Retinal pigment epithelial cell (primary cell): ENCODE data around the gene NT5M.

Source experiments
- DNase-seq: peaks from one replicate; pipeline ENCODE4 v3.0.0-alpha.2; 2010; ENCODE audit warnings: low read depth
- H3K4me3 ChIP-seq: 2 replicates; pipeline ENCODE4 v1.5.1; 2011; ENCODE audit warnings: mild to moderate bottlenecking, low read length, control low read depth, moderate library complexity
- CTCF ChIP-seq: conservative IDR thresholded peaks from 2 replicates; pipeline ENCODE4 v1.5.1; 2011; ENCODE audit warnings: low read depth, low read length, control low read depth, inconsistent platforms

The NT5M gene

GRCh38 chr17:17358060-17358751, 55.0 kb downstream of the NT5M start:
- DNase-seq: no peak
- no peak overlapping the region for H3K4me3 ChIP-seq
- TF ChIP-seq CTCF: no peak

- H3K4me3 ChIP-seq: no peak overlapping the region
- TF ChIP-seq CTCF: no peak
- DNase-seq: no peak
Measured at GRCh38 chr17:17358866-17359265, 55.7 kb downstream of the NT5M start.

GRCh38 chr17:17359271-17359670, 56.1 kb downstream of the NT5M start:
- TF ChIP-seq CTCF: no peak
- DNase-seq: no peak
- H3K4me3 ChIP-seq: no peak overlapping the region

- no peak for DNase-seq
- TF ChIP-seq CTCF: no peak
- no peak overlapping the region for H3K4me3 ChIP-seq
Measured at GRCh38 chr17:17360087-17360730, 57.0 kb downstream of the NT5M start.

- no peak for TF ChIP-seq CTCF
- DNase-seq: no peak
- no peak overlapping the region for H3K4me3 ChIP-seq
Measured at GRCh38 chr17:17361543-17361866, 58.3 kb downstream of the NT5M start.

GRCh38 chr17:17361867-17362539, 58.8 kb downstream of the NT5M start:
- TF ChIP-seq CTCF: no peak
- DNase-seq: no peak
- no peak overlapping the region for H3K4me3 ChIP-seq

GRCh38 chr17:17362540-17362930, 59.4 kb downstream of the NT5M start:
- H3K4me3 ChIP-seq: no peak overlapping the region
- DNase-seq: no peak
- TF ChIP-seq CTCF: no peak
